A172 (cell line): ENCODE measurements around the gene TMEM59. TPM values are rescaled to one million over a fixed set of nuclear protein-coding genes. Genes with fewer than 3 reads are reported as not detected.
"Not testable (repeated sequence)": the region's sequence is repeated elsewhere in the genome, so short reads cannot be mapped to it uniquely, and the experiment has no call there.

Experiments
- DNase-seq: peaks from one replicate; pipeline ENCODE4 v3.0.0-alpha.2; 2015; ENCODE audit warnings: low spot score
- total RNA-seq: library from RNA; depleted of rRNA; stranded (reverse); fragments of >200 nt; shearing (Covaris generic); gene quantifications from 2 replicates; pipeline ENCODE4 v1.2.3, GENCODE V29; 2014

Gene TMEM59
- total RNA-seq, 1 experiment from 2014 or later, result 233 TPM

- no peak for DNase-seq
These were observed 39.5 kb downstream of the TMEM59 start for GRCh38 chr1:54013393-54014008.

DNA sequence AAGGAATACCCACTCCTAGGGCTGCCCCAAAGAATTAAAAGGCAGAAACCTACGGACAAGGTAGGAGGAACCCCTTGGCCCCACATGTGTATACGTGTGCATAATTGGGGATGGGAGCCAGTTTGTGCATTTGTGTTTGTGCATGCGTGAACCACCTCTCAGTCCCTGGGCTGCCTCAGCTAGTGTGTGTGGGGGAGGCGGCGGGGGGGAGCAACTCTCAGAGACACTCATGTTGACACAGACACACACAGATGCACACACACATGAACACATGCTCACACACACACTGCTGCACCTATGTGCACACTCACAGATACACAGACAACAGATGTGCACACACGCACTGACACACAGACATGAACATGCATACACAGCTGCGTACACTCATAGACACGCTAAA, 40.1 kb downstream of the TMEM59 start:
- DNase-seq, result no peak

DNA sequence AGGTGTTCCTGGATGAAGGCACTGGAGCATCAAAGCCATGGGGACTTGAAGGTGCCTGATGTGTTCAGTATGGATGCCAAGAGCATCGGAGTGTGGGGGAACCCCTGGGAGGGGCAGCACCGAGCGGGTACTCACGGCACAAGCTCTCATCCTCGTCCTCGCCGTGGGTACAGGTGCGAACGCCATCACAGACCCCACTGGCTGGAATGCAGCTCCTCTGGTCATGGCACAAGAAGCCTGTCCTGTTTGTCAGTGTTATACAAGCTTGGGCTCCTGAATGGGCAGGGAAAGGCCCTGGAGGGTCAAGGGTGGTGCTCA, 41.0 kb downstream of the TMEM59 start:
- DNase-seq, result no peak

DNA sequence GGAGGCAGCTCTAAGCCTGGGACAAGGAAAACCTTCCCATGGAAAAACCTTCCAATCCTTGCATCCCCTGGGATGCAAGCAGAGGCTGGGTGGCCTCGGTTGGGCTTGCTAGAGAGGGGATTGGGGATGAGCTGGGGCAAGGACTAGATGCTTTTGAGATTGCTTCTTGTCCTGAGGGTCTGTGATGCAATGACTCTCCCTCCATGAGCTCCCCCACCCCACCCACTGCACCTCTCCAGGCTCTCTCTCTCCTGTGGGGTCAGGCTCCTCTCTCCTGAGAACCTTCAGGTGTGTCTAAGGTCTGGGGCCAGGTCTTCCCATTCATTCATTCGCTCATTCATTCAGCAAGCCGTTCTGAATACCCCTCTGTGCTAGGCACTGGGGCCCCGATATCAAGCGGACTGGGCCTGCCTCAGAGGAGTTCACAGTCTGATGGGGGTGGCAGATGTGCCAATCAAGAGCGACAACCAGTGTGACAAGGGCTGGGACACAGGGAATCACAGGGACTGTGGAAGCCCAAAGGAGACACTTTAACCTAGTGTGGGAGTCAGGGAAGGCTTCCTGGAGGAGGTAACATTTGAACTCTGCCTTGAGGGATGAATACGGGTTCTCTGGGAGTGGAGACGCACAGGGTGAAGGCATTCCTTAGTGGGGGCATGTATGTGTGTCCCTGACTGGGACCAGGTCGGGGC, 41.5 kb downstream of the TMEM59 start:
- DNase-seq, result no peak

DNA sequence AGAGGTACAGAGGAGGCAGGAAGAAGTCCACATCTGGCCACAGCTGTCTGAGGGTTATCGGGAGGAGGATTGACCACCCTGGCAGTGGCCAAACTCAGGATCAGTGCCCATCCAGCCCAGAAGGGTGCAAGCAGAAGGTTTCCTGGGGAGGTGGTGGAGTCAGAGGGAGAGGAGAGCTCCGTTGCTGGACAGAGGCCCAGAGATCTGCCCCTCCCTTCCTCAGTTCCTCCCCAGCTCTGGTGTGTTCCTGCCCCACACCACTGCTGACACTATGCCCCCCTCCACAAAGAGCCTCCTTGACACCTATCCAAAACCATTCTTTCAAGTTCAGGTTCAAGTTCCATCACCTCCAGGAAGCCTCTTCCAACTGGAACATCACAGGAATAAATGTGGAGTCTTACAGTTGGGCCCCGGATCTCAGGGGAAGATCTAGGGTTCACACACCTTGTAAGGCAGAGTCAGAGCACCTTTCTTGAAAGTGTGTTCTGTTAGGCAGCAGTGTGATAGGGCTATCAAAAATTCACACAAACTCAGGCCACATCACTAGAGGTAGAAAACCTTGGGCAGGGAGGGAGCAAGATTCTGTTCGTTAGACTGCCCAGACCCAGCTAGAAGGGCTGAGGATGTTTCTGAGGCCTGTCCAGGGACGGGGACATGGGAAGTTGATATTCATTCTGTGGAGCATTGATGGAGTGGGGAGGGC, 42.4 kb downstream of the TMEM59 start:
- no peak for DNase-seq

DNA sequence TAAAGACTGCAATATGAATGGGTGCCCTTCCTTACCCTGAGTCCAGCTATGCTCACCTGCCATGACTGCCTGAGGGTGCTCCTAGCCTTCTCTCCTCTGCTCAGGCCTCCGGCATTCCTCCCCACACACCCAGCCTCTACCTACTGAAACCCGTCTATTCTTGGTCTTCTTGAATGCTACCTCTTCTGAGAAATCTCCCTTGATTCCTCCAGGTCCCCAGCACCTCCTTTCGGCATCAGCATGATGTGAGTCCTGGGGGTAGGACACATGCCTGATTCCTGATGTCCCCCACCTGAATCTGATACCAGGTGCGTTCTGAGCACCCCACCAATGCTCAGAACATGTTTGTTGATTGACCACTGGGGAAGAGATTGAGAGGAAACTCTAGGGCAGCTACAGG, 43.6 kb downstream of the TMEM59 start:
- DNase-seq, result no peak

GRCh38 chr1:54008876-54009275, 44.1 kb downstream of the TMEM59 start:
- DNase-seq, result no peak

- DNase-seq, result no peak
These were observed 45.4 kb downstream of the TMEM59 start for GRCh38 chr1:54007613-54008012.

GRCh38 chr1:54006508-54006907, 46.5 kb downstream of the TMEM59 start:
- DNase-seq, result no peak

DNA sequence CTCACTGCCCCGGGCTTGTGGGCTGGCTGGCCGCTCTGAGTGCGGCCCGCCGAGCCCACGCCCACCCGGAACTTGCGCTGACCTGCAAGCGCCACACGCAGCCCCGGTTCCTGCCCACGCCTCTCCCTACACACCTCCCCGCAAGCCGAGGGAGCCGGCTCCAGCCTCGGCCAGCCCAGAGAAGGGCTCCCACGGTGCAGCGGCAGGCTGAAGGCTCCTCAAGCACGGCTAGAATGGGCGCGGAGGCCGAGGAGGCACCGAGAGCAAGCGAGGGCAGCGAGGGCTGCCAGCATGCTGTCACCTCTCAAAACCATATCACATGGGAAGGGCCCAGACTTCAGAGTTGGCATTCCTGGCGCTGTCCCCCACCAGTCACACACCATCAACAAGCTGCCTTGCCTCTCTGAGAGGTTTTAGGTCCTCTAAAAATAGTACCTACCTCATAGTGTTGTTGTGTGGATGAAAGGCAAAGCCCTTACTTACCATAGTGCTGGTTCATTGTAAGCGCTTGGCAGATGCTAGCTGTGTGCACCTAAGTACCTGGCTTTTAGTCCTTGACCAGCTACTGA, 48.4 kb downstream of the TMEM59 start:
- DNase-seq, result no peak

- not testable (repeated sequence) for DNase-seq
These were observed 49.1 kb downstream of the TMEM59 start for GRCh38 chr1:54003750-54004480.

DNA sequence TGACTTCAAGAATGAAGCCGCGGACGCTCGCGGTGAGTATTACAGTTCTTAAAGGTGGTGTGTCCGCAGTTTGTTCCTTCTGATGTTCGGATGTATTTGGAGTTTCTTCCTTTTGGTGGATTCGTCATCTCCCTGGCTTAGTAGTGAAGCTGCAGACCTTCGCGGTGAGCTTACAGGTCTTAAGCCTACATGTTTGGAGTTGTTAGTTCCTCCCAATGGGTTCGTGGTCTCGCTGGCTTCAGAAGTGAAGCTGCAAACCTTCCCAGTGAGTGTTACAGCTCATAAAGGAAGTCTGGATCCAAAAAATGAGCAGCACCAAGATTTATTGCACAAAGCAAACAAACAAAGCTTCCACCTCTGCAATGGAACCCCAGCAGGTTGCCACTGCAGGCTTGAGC, 49.8 kb downstream of the TMEM59 start:
- no peak for DNase-seq

GRCh38 chr1:54002544-54003248, 50.3 kb downstream of the TMEM59 start:
- DNase-seq, result no peak

DNA sequence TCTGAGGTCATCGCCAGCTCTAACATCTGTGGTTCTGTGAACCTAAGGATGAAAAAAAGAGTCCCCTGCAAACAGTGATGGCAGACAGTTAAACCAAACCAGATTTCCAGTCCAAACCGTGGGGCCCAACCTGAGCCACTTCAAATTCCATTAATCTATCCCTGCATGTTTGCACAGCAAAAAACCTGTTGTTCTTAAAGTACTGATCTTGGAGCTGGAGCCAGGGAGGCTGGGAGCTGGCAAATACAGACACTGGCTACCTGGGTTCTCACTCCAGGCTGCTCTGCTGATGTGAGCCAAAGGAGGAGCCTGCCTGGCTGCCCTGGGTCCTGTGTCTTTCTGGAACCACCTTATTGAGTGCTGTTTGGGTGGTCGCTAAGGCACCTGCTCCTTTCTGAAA, 51.4 kb downstream of the TMEM59 start:
- no peak for DNase-seq

GRCh38 chr1:53999920-54000319, 53.1 kb downstream of the TMEM59 start:
- DNase-seq, result no peak

DNA sequence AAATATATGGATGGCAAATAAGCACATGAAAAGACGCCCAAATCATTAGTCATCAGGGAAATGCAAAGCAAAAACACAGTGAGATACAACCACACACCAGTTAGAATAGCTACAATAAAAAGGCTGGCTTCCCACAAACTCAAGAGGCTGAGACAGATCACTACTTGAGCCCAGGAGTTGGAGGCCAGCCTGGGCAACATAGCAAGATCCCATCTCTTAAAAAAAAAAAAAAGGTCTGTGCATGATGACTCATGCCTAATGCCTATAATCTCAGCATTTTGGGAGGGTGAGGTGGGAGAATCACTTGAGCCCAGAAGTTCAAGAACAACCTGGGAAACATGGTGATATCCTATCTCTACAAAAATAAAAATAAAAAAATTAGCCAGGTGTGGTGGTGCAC, 54.8 kb downstream of the TMEM59 start:
- no peak for DNase-seq

GRCh38 chr1:53995683-53996082, 57.3 kb downstream of the TMEM59 start:
- no peak for DNase-seq

DNA sequence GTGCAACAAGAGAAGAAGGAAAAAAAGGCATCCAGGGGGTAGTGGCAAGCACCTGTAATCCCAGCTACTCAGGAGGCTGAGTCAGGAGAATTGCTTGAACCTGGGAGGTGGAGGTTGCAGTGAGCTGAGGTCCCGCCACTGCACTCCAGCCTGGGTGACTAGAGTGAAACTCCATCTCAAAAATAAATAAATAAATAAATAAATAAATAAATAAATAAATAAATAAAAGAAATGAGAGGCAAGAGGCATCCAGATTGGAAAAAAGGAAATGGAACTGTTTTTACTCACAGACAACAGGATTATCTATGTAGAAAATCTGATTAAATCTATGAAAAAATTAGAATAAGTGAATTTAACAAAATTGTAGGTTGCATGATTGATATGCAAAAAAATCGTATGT, 58.5 kb downstream of the TMEM59 start:
- DNase-seq, result not testable (repeated sequence)

GRCh38 chr1:53992085-53992874, 60.7 kb downstream of the TMEM59 start:
- DNase-seq, result no peak

DNA sequence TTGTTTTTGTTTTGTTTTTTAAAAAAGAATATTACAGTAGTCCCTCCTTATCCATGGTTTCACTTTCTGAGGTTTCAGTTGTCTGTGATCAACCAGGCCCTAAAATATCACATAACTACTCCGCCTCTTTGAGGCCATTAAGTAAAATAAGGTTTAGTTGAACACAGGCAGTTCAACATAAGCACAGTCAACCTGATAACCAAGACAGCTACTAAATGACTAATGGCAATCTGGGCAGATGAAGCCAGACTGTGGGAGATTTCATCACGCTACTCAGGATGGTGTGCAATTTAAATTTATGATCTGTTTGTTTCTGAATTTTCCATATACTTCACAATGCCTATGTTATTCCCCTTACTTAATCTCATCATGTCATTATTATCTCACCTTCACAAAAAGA, 65.1 kb downstream of the TMEM59 start:
- DNase-seq, result no peak

GRCh38 chr1:53986458-53986857, 66.5 kb downstream of the TMEM59 start:
- DNase-seq, result no peak
